Activated naive CD8-positive, alpha-beta T cell (primary cell): ENCODE measurements around the gene CRY2.
A peak's percentile ranks its signal among the peaks of the same experiment; 100 is the strongest.
"Not testable (repeated sequence)": the region's sequence is repeated elsewhere in the genome, so short reads cannot be mapped to it uniquely, and the experiment has no call there.

Source experiments
- H3K27ac Mint-ChIP-seq: one replicate; pipeline ENCODE4 v1.8.0; 2021; ENCODE audit warnings: mixed read lengths
- H3K27me3 Mint-ChIP-seq: one replicate; pipeline ENCODE4 v1.8.0; 2021; ENCODE audit warnings: mixed read lengths
- H3K36me3 Mint-ChIP-seq: one replicate; pipeline ENCODE4 v1.8.0; 2021; ENCODE audit warnings: mixed read lengths
- H3K4me1 Mint-ChIP-seq: one replicate; pipeline ENCODE4 v1.8.0; 2021; ENCODE audit warnings: low read depth, mixed read lengths
- H3K4me3 Mint-ChIP-seq: one replicate; pipeline ENCODE4 v1.8.0; 2021; ENCODE audit warnings: mild to moderate bottlenecking, mixed read lengths
- H3K9me3 Mint-ChIP-seq: one replicate; pipeline ENCODE4 v1.8.0; 2021; ENCODE audit warnings: low read depth, mixed read lengths

CRY2 gene

GRCh38 chr11:45807792-45808238 is 39.5 kb upstream of the CRY2 start:
- Mint-ChIP-seq H3K4me3 (peak overlapping the region; percentile 95), H3K36me3 (no peaks in the 10 kb centered on the region), H3K9me3 (no peaks in the 10 kb centered on the region), H3K27ac (no peak overlapping the region), H3K27me3 (no peaks in the 10 kb centered on the region), H3K4me1 (peaks cover 43% of the 10 kb centered on the region)

DNA sequence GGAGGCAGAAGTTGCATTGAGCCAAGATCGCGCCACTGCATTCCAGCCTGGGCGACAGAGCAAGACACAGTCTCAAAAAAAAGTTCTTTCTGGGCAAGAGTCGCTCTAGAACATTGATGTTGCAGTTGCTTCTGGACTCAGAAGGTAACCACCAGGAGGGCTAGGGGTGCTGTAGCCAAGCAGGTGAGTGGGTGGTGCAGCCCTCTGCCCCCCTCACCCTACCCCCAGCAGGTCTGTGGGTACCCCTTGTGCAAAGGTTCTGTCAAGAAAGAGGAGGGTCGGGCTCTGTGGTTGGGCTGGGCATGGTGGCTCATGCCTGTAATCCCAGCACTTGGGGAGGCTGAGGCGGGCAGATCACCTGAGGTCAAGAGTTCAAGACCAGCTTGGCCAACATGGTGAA is 38.8 kb upstream of the CRY2 start:
- peak overlapping the region; percentile 28 for H3K27ac Mint-ChIP-seq
- not testable (repeated sequence) for H3K27me3 Mint-ChIP-seq, H3K4me3 Mint-ChIP-seq, H3K9me3 Mint-ChIP-seq, H3K36me3 Mint-ChIP-seq
- peaks cover 43% of the 10 kb centered on the region for H3K4me1 Mint-ChIP-seq

DNA sequence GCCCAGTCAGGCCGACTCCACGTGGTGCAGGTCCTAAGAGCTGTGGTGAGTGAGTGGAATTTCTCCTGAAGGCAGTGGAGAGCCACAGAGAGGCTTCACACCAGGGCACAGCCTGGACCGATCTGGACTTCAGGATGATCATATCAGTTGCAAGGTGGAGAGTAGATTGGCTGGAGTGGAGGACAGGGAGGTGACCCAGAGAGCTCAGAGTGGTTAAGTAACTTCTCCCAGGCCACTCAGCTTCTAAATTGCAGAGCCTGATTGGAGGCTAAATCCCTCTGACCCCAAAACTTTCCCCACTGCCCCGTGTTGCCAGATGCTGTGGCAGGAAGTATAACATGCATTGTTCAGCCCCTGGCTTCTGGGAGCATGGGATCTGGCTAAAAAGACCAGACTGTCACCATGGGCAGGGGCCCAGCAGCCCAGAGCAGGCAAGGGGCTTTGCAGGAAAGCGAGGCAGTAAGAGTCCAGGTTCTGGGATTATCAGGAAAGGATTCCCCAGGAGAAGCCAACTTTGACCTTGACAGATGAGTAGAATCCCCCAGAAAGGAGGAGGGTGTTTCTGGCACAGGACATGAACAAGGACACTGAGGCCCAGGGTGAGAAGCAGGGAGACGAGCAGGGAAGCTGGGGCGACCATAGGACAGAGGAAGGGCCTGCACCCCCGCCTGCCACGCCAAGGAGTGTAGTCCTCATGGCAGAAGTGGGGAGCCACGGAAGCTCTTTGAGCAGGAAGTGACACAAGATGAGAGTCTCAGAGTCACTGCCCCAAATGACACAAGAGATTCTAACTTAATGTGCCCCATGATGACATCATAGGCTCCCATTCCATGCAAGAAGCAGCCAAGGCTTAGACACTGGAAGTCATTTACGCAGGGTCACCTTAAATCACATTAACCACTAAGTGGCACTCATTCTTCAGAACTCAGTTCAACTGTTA is 37.5 kb upstream of the CRY2 start:
- Mint-ChIP-seq H3K27me3 (no peaks in the 10 kb centered on the region), H3K9me3 (no peaks in the 10 kb centered on the region), H3K4me3 (no peak overlapping the region), H3K36me3 (no peaks in the 10 kb centered on the region), H3K4me1 (peaks cover 43% of the 10 kb centered on the region), H3K27ac (peak overlapping the region; percentile 61)

DNA sequence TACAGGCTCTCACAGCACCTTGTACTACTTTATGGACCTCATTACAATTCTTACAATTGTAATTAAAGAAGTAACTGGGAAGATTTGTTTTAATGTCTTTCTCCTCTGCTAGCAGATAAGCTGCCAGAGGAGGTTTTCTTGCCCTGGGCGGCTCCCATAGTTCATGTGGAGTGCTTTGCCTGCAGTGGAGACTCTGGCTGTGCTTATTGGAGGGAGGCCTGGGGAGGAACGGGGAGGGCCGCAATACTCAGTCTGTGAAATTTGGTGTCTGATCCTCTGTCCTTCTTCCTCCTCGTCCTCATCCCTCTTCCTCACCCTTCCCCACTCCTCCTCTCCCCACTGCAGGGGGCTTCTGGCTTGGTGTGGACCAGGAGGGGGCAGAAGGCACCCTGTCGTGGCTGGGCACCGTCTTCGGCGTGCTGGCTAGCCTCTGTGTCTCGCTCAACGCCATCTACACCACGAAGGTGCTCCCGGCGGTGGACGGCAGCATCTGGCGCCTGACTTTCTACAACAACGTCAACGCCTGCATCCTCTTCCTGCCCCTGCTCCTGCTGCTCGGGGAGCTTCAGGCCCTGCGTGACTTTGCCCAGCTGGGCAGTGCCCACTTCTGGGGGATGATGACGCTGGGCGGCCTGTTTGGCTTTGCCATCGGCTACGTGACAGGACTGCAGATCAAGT is 36.7 kb upstream of the CRY2 start:
- Mint-ChIP-seq H3K9me3 (no peaks in the 10 kb centered on the region), H3K4me3 (no peak overlapping the region), H3K36me3 (no peaks in the 10 kb centered on the region), H3K27me3 (no peaks in the 10 kb centered on the region), H3K27ac (peak overlapping the region; percentile 17), H3K4me1 (peaks cover 43% of the 10 kb centered on the region)

GRCh38 chr11:45811109-45811435 is 36.2 kb upstream of the CRY2 start:
- Mint-ChIP-seq H3K27ac (no peak overlapping the region), H3K36me3 (no peaks in the 10 kb centered on the region), H3K9me3 (no peaks in the 10 kb centered on the region), H3K27me3 (no peaks in the 10 kb centered on the region), H3K4me3 (no peak overlapping the region), H3K4me1 (peaks cover 40% of the 10 kb centered on the region)

DNA sequence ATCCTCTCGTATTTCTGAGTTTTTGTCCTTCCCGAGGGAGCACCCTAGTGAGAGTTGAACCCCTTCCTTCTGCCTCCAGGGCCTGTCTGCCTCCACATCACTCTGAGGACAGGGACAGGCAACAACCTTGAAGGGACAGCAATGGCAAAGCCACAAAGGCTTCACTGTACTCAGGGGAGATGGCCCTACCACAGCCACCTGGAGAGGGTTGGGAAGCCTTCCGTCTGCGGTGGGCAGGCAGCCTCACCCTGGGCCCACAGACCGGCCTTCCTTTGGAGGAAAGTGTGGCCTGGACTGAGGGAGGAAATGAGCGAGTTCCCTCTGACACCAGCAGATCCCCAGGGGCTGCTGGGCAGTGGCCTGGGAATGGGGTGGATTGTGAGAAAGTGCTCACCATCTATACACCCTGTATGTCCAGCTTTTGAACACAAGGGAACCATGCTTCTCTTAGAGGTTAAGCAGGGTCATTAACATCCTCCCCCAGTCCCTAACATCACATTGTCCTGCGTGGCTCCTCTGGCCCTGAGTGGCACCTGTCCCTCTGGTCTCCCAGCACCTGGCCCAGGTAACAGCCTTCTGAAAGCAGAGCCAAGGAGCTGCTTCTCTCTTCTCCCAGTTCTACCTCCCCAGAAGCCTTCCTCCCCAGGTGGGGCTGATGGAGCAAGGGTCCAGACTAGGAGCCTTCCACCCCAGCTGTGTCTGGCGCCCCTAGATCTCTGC is 35.5 kb upstream of the CRY2 start:
- no peaks in the 10 kb centered on the region for H3K9me3 Mint-ChIP-seq
- H3K27ac Mint-ChIP-seq, result no peak overlapping the region
- no peaks in the 10 kb centered on the region for H3K27me3 Mint-ChIP-seq
- no peak overlapping the region for H3K4me3 Mint-ChIP-seq
- peaks cover 33% of the 10 kb centered on the region for H3K4me1 Mint-ChIP-seq
- H3K36me3 Mint-ChIP-seq, result no peaks in the 10 kb centered on the region

GRCh38 chr11:45812581-45813548 is 34.4 kb upstream of the CRY2 start:
- no peak overlapping the region for H3K27ac Mint-ChIP-seq
- peaks cover 22% of the 10 kb centered on the region for H3K4me1 Mint-ChIP-seq

DNA sequence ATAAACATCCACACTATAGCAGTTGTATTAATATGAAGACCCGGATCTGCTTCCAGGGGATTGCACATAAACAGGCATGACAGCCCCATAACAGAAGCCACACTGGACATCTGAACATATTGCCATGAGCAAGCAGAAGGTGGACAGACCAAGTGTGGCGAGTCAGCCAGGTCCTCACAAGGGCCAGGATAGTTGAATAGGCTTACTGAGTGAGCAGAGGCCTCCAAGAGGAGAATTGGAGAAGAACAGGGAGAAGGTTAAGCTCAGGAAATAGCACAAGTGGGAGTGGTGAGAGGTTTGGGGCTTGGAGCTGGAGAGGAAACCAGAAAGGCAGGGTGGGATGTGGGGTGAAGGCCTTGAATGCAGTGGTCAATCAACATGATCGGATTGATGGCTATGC is 31.5 kb upstream of the CRY2 start:
- no peaks in the 10 kb centered on the region for H3K4me1 Mint-ChIP-seq
- H3K9me3 Mint-ChIP-seq, result no peaks in the 10 kb centered on the region
- no peak overlapping the region for H3K27ac Mint-ChIP-seq
- H3K4me3 Mint-ChIP-seq, result no peak overlapping the region
- no peaks in the 10 kb centered on the region for H3K36me3 Mint-ChIP-seq
- H3K27me3 Mint-ChIP-seq, result no peaks in the 10 kb centered on the region

More at GRCh38 chr11:45812581-45813548, 34.4 kb upstream of the CRY2 start:
- Mint-ChIP-seq H3K4me3 (no peak overlapping the region), H3K9me3 (no peaks in the 10 kb centered on the region), H3K27me3 (no peaks in the 10 kb centered on the region), H3K36me3 (no peaks in the 10 kb centered on the region)

- Mint-ChIP-seq H3K27ac (no peak overlapping the region), H3K4me1 (no peaks in the 10 kb centered on the region), H3K9me3 (no peaks in the 10 kb centered on the region), H3K36me3 (no peaks in the 10 kb centered on the region), H3K4me3 (no peak overlapping the region), H3K27me3 (no peaks in the 10 kb centered on the region)
Measured at GRCh38 chr11:45816614-45817013, 30.7 kb upstream of the CRY2 start.

DNA sequence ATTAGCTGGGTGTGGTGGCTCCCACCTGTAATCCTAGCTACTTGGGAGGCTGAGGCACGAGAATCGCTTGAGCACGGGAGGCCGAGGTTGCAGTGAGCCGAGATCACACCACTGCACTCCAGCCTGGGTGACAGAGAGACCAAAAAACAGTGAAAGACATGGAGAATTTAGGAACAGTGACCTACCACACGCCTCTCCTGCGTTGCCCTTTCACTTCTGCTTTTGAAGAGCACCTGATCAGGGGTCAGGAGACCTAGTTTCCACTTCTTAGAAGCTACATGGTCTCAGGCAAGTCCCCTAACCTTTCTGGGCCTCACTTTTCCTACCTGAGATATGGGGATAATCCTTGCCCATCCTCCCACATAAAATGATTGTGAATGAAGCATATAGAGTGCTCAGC is 30.1 kb upstream of the CRY2 start:
- no peaks in the 10 kb centered on the region for H3K27me3 Mint-ChIP-seq
- no peaks in the 10 kb centered on the region for H3K9me3 Mint-ChIP-seq
- no peaks in the 10 kb centered on the region for H3K4me1 Mint-ChIP-seq
- H3K4me3 Mint-ChIP-seq, result no peak overlapping the region
- H3K36me3 Mint-ChIP-seq, result no peaks in the 10 kb centered on the region
- no peak overlapping the region for H3K27ac Mint-ChIP-seq

DNA sequence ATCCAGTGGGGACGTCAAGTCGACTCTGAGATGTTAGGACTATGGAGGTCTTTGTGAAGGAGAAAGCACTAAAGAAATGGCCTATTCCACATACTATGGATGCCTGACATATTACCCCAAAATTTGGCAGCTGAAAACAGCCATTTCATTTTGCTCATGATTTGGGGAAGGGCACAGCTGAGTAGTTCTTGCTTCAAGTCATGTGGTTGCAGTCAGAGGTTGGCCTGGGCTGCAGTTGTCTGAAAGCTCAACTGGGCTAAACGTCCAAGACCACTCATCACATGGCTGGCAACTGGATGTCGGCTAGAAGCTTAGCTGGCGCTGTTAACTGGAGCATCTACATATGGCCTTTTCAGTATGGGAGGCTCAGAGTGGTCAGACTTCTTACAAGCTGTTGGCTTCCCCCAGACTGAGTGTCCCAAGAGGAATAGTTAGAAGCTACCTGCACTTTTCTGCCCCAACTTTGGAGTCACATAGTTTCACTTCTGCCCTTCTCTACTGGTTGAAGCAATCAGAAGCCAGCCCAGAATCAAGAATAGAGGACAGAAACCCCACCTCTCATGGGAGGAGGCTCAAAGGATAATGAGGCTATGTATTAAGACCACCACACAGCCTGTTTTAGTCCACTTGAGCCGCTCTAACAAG is 28.2 kb upstream of the CRY2 start:
- Mint-ChIP-seq H3K36me3 (no peaks in the 10 kb centered on the region), H3K27ac (no peak overlapping the region), H3K27me3 (no peaks in the 10 kb centered on the region), H3K9me3 (no peaks in the 10 kb centered on the region), H3K4me3 (no peak overlapping the region), H3K4me1 (no peaks in the 10 kb centered on the region)

GRCh38 chr11:45820211-45820857 is 26.9 kb upstream of the CRY2 start:
- no peak overlapping the region for H3K4me3 Mint-ChIP-seq
- no peaks in the 10 kb centered on the region for H3K36me3 Mint-ChIP-seq
- H3K9me3 Mint-ChIP-seq, result no peaks in the 10 kb centered on the region
- H3K4me1 Mint-ChIP-seq, result no peaks in the 10 kb centered on the region
- H3K27me3 Mint-ChIP-seq, result no peaks in the 10 kb centered on the region
- no peak overlapping the region for H3K27ac Mint-ChIP-seq

DNA sequence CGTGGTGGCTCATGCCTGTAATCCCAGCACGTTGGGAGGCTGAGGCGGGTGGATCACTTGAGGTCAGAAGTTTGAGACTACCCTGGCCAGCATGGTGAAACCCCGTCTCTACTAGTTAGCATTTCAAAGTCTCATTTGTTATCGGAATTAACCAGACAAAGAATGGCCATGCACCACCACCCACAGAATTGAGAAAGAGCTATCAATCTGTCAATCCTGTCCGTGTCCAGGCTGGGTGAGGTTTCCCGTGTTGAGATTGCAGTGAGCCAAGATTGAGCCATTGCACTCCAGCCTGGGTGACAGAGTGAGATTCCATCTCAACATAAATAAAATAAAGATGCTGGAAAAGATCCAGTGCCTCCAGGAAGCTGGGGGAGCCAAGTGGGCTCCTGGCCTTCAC is 20.8 kb upstream of the CRY2 start:
- H3K36me3 Mint-ChIP-seq, H3K4me3 Mint-ChIP-seq, H3K27me3 Mint-ChIP-seq, H3K4me1 Mint-ChIP-seq, H3K27ac Mint-ChIP-seq, H3K9me3 Mint-ChIP-seq: not testable (repeated sequence)
